Smooth muscle cell (in vitro differentiated cells): ENCODE results near the gene SPP2. TPM values are rescaled to one million over a fixed set of nuclear protein-coding genes. Genes with fewer than 3 reads are reported as not detected.

Source experiments
- DNase-seq: peaks from one replicate; lab custom pipeline; 2025; ENCODE audit not compliant: unreplicated experiment; lab: John Stamatoyannopoulos, UW
- H2AFZ ChIP-seq: fragments of 200-600 bp; sonication (generic); 2 replicates; pipeline ENCODE4 v1.6.0; 2016; ENCODE audit warnings: antibody characterized with exemption, low read depth, mild to moderate bottlenecking
- H3F3A ChIP-seq: fragments of 200-600 bp; sonication (generic); 2 replicates; pipeline ENCODE4 v1.6.0; 2017; ENCODE audit warnings: antibody characterized with exemption, low read depth
- H3K27ac ChIP-seq: fragments of 200-600 bp; sonication (generic); 2 replicates; pipeline ENCODE4 v1.5.1; 2016; ENCODE audit warnings: low read depth, mild to moderate bottlenecking
- H3K27me3 ChIP-seq: fragments of 200-600 bp; sonication (generic); 2 replicates; pipeline ENCODE4 v1.6.1; 2016; ENCODE audit warnings: low read depth, mild to moderate bottlenecking
- H3K36me3 ChIP-seq: fragments of 200-600 bp; sonication (generic); 2 replicates; pipeline ENCODE4 v1.5.1; 2016; ENCODE audit warnings: low read depth
- H3K4me1 ChIP-seq: fragments of 200-600 bp; sonication (generic); 2 replicates; pipeline ENCODE4 v1.5.1; 2016; ENCODE audit warnings: low read depth
- H3K4me2 ChIP-seq: fragments of 200-600 bp; sonication (generic); 2 replicates; pipeline ENCODE4 v1.6.0; 2016; ENCODE audit warnings: mild to moderate bottlenecking
- H3K4me3 ChIP-seq: fragments of 200-600 bp; sonication (generic); 2 replicates; pipeline ENCODE4 v1.5.1; 2016; ENCODE audit warnings: mild to moderate bottlenecking
- H3K79me2 ChIP-seq: fragments of 200-600 bp; sonication (generic); 2 replicates; pipeline ENCODE4 v1.6.0; 2016; ENCODE audit warnings: low read depth, mild to moderate bottlenecking
- H3K9ac ChIP-seq: fragments of 200-600 bp; sonication (generic); 2 replicates; pipeline ENCODE4 v1.6.0; 2016; ENCODE audit warnings: low read depth
- H3K9me3 ChIP-seq: fragments of 200-600 bp; sonication (generic); replicated peaks from 2 replicates; pipeline ENCODE4 v1.5.1; 2016; ENCODE audit warnings: low read depth
- H4K20me1 ChIP-seq: fragments of 200-600 bp; sonication (generic); 2 replicates; pipeline ENCODE4 v1.6.0; 2016; ENCODE audit warnings: low read depth
- WGBS: methylation state at CpG from one replicate; pipeline ENCODE4 v1.1.7; 2016; ENCODE audit warnings: low lambda C conversion rate; 5-methylcytosine and 5-hydroxymethylcytosine counted together
- polyA plus RNA-seq: library from polyadenylated mRNA; unstranded; fragments of >200 nt; fragmentation: Nextera tagmentation; extraction: Ambion mirVana; gene quantifications from 2 replicates; pipeline ENCODE4 v1.2.1, GENCODE V29; 2016
- total RNA-seq: library from RNA; depleted of rRNA; stranded (reverse); fragments of >200 nt; gene quantifications from 2 replicates; pipeline ENCODE4 v1.2.3, GENCODE V29; 2014
- TF ChIP-seq, protein P1 (sequence below): fragments of 200-600 bp; sonication (generic); IDR thresholded peaks from 2 replicates; pipeline ENCODE4 v1.5.1; 2017; ENCODE audit warnings: borderline replicate concordance, mild to moderate bottlenecking, antibody characterized with exemption; ENCODE audit not compliant: insufficient read depth, poor library complexity, severe bottlenecking

SPP2 gene
- total and polyA plus RNA-seq, 2 experiments from 2014 or later, result not detected

DNA sequence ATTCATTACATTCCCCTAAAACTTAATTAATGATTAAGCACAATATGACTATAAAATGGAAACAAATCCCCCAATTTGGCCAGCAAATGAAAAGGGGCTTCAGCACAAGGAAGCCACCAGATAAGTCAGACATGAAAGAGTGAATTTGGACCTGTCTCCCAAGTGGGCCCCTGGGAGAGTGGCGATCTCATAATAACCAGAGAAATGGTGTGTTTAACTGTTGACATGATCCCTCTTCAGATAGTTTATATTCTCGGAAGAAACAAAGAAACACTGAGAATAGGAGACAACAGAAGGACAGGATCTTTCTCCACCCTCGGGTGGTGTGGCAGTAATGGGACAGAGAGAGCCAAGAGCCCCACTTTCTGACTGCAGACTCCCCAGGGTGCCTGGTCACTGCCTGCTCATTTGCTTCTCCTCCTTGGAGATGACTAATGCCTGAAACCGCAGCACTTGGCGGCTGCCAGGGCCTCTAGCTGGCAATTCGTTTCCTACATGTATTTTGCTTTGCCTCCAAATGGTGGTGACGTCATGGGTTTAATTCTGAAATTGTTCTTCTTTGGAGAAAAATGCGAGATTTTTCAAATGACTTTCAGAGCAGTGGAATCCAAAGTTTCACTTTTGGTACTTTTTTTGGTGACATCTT, 46.4 kb upstream of the SPP2 start:
- 44% methylated on average over 8 of the region's 8 CpGs for WGBS
- H3K36me3 ChIP-seq, result no peaks in the 10 kb centered on the region
- H3K9me3 ChIP-seq, result no peaks in the 10 kb centered on the region
- no peak overlapping the region for H2AFZ ChIP-seq
- H3K79me2 ChIP-seq, result no peaks in the 10 kb centered on the region
- no peak overlapping the region for H3K27ac ChIP-seq
- H3K9ac ChIP-seq, result no peak overlapping the region
- no peak for DNase-seq
- no peak overlapping the region for H3K4me2 ChIP-seq
- no peak overlapping the region for H3K4me3 ChIP-seq
- H4K20me1 ChIP-seq, result no peaks in the 10 kb centered on the region
- H3K27me3 ChIP-seq, result peaks cover 22% of the 10 kb centered on the region
- peaks cover 8% of the 10 kb centered on the region for H3K4me1 ChIP-seq
- TF ChIP-seq, protein P1, sequence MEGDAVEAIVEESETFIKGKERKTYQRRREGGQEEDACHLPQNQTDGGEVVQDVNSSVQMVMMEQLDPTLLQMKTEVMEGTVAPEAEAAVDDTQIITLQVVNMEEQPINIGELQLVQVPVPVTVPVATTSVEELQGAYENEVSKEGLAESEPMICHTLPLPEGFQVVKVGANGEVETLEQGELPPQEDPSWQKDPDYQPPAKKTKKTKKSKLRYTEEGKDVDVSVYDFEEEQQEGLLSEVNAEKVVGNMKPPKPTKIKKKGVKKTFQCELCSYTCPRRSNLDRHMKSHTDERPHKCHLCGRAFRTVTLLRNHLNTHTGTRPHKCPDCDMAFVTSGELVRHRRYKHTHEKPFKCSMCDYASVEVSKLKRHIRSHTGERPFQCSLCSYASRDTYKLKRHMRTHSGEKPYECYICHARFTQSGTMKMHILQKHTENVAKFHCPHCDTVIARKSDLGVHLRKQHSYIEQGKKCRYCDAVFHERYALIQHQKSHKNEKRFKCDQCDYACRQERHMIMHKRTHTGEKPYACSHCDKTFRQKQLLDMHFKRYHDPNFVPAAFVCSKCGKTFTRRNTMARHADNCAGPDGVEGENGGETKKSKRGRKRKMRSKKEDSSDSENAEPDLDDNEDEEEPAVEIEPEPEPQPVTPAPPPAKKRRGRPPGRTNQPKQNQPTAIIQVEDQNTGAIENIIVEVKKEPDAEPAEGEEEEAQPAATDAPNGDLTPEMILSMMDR, result no peak
- H3F3A ChIP-seq, result no peaks in the 10 kb centered on the region

DNA sequence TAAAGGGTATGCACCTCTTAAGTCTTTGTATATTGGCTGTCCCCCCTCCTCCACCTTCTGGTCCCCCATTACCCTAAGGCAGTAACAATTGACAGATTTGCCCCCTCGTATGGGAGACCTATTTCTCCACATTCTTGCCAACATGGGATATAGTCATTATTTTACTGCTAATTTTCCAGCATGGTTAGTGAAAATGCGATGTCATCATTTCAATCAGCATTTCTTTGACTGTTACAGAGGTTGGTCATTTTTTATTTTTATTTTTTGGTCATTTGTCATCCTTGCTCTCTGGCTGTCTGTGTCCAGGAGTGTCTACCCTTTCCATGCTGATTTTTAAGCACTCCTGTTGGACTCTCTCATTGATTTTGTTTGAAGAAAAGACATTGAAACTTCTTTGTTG, 45.4 kb upstream of the SPP2 start:
- TF ChIP-seq, protein P1, result no peak
- no peaks in the 10 kb centered on the region for H3K9me3 ChIP-seq
- H3K4me2 ChIP-seq, result no peak overlapping the region
- H3K27ac ChIP-seq, result no peak overlapping the region
- H3K79me2 ChIP-seq, result no peaks in the 10 kb centered on the region
- no peaks in the 10 kb centered on the region for H3F3A ChIP-seq
- H4K20me1 ChIP-seq, result no peaks in the 10 kb centered on the region
- no peaks in the 10 kb centered on the region for H3K36me3 ChIP-seq
- WGBS, result 83% methylated on average over 2 of the region's 2 CpGs
- DNase-seq, result no peak
- no peak overlapping the region for H2AFZ ChIP-seq
- peaks cover 26% of the 10 kb centered on the region for H3K27me3 ChIP-seq
- no peak overlapping the region for H3K4me3 ChIP-seq
- H3K4me1 ChIP-seq, result peaks cover 8% of the 10 kb centered on the region
- no peak overlapping the region for H3K9ac ChIP-seq

DNA sequence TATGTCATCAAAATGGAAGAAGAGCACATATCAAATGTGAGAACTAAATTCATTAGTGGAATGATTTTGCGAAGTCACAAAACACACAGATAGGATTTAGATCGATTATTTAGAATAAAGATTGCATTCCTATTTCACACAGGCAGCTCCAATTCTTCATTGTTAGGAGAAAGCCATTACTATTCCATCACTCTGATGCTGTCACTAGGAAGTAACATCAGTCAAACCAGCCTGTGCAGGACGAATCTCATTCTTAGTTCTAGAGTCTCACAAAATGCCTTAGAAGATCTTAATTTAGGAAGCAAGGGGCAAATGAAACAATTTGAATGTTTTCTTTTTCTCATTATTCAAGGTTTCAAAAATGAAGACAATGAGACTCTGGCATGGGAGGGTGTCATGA, 44.0 kb upstream of the SPP2 start:
- H2AFZ ChIP-seq, result no peak overlapping the region
- H3K27ac ChIP-seq, result no peak overlapping the region
- H3K9me3 ChIP-seq, result peaks cover 4% of the 10 kb centered on the region
- H3K36me3 ChIP-seq, result no peaks in the 10 kb centered on the region
- no peaks in the 10 kb centered on the region for H4K20me1 ChIP-seq
- no peaks in the 10 kb centered on the region for H3K79me2 ChIP-seq
- WGBS, result 86% methylated on average over 3 of the region's 3 CpGs
- H3K4me2 ChIP-seq, result no peak overlapping the region
- no peak overlapping the region for H3K9ac ChIP-seq
- no peak for DNase-seq
- H3K27me3 ChIP-seq, result peaks cover 27% of the 10 kb centered on the region
- TF ChIP-seq, protein P1, result no peak
- H3K4me1 ChIP-seq, result peaks cover 8% of the 10 kb centered on the region
- no peaks in the 10 kb centered on the region for H3F3A ChIP-seq
- no peak overlapping the region for H3K4me3 ChIP-seq

DNA sequence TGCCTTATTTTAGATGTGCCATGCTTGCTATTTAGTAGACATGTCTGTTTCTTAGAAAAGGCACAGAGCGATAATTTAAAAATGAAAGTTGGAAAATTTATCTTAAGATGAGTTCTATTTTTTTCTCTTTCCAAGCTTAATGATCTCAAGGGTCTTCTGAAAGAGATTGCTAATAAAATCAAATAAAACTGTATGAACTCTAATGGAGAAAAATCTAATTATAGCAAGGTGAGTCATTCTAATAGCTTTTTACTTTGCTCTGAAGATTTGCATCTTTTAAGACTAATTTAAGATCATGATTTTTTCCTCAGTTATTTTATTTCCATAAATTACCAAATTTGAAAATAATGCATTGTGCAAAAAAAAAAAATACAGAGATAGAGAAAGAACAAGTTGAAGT, 36.1 kb upstream of the SPP2 start:
- 91% methylated on average over 1 of the region's 1 CpG for WGBS
- TF ChIP-seq, protein P1, result no peak
- H3K4me2 ChIP-seq, result no peak overlapping the region
- no peaks in the 10 kb centered on the region for H3F3A ChIP-seq
- no peak overlapping the region for H3K4me3 ChIP-seq
- no peak overlapping the region for H3K9ac ChIP-seq
- H3K9me3 ChIP-seq, result peaks cover 4% of the 10 kb centered on the region
- no peak for DNase-seq
- H3K36me3 ChIP-seq, result no peaks in the 10 kb centered on the region
- no peak overlapping the region for H3K27ac ChIP-seq
- no peak overlapping the region for H2AFZ ChIP-seq
- peaks cover 30% of the 10 kb centered on the region for H3K27me3 ChIP-seq
- no peaks in the 10 kb centered on the region for H4K20me1 ChIP-seq
- H3K4me1 ChIP-seq, result no peaks in the 10 kb centered on the region
- no peaks in the 10 kb centered on the region for H3K79me2 ChIP-seq
